ENCODE results near the gene RAP1GAP.

The RAP1GAP gene

GRCh38 chr1:21644348-21644747, 24.8 kb downstream of the RAP1GAP start:
- no peaks in the 10 kb centered on the region for H3K79me2 ChIP-seq (ENCODE audit: insufficient read depth, low read length)
- H3K36me3 ChIP-seq (ENCODE audit: insufficient read depth, low read length): no peaks in the 10 kb centered on the region
- H4K20me1 ChIP-seq (ENCODE audit: insufficient read depth, low read length, poor library complexity, severe bottlenecking): no peaks in the 10 kb centered on the region
- no peaks in the 10 kb centered on the region for H3K9me3 ChIP-seq (ENCODE audit: insufficient read depth, low read depth, low read length)
- H3K4me2 ChIP-seq (ENCODE audit: low read depth, low read length, poor library complexity, severe bottlenecking): no peak overlapping the region
- no peaks in the 10 kb centered on the region for H3K27me3 ChIP-seq (ENCODE audit: insufficient read depth, low read length, poor library complexity, severe bottlenecking)
- no peaks in the 10 kb centered on the region for H3K4me1 ChIP-seq (ENCODE audit: insufficient read depth, low read length, poor library complexity, severe bottlenecking)
- H3K9ac ChIP-seq (ENCODE audit: low read depth, low read length, poor library complexity, severe bottlenecking): no peak overlapping the region
- no peak overlapping the region for H2AFZ ChIP-seq (ENCODE audit: low read length)
- no peaks in the 10 kb centered on the region for H3F3A ChIP-seq (ENCODE audit: low read depth)
- TF ChIP-seq, protein P1, sequence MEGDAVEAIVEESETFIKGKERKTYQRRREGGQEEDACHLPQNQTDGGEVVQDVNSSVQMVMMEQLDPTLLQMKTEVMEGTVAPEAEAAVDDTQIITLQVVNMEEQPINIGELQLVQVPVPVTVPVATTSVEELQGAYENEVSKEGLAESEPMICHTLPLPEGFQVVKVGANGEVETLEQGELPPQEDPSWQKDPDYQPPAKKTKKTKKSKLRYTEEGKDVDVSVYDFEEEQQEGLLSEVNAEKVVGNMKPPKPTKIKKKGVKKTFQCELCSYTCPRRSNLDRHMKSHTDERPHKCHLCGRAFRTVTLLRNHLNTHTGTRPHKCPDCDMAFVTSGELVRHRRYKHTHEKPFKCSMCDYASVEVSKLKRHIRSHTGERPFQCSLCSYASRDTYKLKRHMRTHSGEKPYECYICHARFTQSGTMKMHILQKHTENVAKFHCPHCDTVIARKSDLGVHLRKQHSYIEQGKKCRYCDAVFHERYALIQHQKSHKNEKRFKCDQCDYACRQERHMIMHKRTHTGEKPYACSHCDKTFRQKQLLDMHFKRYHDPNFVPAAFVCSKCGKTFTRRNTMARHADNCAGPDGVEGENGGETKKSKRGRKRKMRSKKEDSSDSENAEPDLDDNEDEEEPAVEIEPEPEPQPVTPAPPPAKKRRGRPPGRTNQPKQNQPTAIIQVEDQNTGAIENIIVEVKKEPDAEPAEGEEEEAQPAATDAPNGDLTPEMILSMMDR (conservative IDR thresholded peaks at IDR 0.05; ENCODE audit: low read length): no peak
- TF ChIP-seq EZH2phosphoT487 (IDR thresholded peaks at IDR 0.05; ENCODE audit: borderline replicate concordance): no peak
- no peaks in the 10 kb centered on the region for H3K9me2 ChIP-seq (replicated peaks; ENCODE audit: low read depth, low read length)
- no peak overlapping the region for H3K4me3 ChIP-seq (ENCODE audit: low read length, poor library complexity, severe bottlenecking)

DNA sequence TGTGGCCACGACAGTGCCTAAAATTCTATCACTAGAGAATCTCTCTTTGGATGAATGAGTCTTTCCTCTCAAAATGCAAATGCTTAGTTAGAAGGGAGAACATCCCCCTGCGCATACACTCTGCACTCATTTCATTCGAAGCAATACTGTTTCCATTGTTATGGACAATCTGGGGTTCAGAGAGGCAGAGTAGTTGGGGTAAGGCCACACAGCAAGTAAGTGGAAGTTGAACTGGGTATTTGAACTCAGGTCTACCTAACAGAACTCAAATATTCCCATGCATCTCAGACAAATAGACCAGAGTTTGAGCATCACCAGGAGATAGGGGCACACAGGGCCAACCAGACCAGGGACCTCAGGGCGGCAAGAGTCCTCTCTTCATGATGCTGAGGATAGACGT, 25.5 kb downstream of the RAP1GAP start:
- Histone ChIP-seq H3K79me2 (ENCODE audit: insufficient read depth, low read length) (no peaks in the 10 kb centered on the region), H3F3A (ENCODE audit: low read depth) (no peaks in the 10 kb centered on the region), H3K27me3 (ENCODE audit: insufficient read depth, low read length, poor library complexity, severe bottlenecking) (no peaks in the 10 kb centered on the region), H4K20me1 (ENCODE audit: insufficient read depth, low read length, poor library complexity, severe bottlenecking) (no peaks in the 10 kb centered on the region), H3K4me3 (ENCODE audit: low read length, poor library complexity, severe bottlenecking) (no peak overlapping the region), H2AFZ (ENCODE audit: low read length) (no peak overlapping the region), H3K4me1 (ENCODE audit: insufficient read depth, low read length, poor library complexity, severe bottlenecking) (no peaks in the 10 kb centered on the region), H3K4me2 (ENCODE audit: low read depth, low read length, poor library complexity, severe bottlenecking) (no peak overlapping the region), H3K9me3 (ENCODE audit: insufficient read depth, low read depth, low read length) (no peaks in the 10 kb centered on the region), H3K9me2 (replicated peaks; ENCODE audit: low read depth, low read length) (no peaks in the 10 kb centered on the region), H3K36me3 (ENCODE audit: insufficient read depth, low read length) (no peaks in the 10 kb centered on the region), H3K9ac (ENCODE audit: low read depth, low read length, poor library complexity, severe bottlenecking) (no peak overlapping the region)
- no peak for TF ChIP-seq EZH2phosphoT487 (IDR thresholded peaks at IDR 0.05; ENCODE audit: borderline replicate concordance)
- TF ChIP-seq, protein P1 (conservative IDR thresholded peaks at IDR 0.05; ENCODE audit: low read length): no peak

DNA sequence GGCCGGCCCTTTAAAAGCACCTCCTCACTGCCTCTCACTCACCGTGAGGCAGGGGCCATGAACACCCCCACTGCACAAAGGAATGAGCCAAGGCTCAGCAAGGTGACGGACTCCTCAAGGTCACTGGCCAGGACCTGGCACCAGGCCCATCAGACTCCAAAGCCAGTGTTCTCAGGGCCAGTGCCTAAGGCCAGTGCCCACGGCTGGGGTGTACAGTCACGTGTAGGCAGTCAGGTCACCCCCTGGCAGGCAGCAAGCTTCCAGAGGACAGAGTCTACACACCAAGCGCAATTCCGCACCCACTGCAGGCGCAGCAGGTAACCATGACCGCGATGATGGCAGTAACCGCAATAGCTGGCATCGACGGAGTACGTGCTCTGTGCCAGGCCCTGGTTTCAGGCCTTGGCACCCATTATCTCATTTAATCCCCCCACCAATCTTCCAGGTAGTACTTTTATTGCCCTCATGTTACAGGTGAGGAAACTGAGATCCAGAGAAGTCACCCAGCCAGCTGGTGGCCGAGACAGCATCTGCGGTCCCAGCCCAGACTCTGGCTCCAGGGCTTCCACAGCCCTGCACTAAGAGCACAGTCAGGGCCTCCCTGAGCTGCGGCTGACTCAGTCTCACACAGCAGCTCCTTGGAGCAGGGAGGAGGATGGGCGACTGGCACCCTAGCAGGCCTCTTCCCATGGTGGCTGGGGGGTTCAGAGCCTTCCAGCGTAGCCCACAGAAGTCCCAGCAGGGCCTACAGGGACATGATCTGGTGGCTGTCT, 27.0 kb downstream of the RAP1GAP start:
- no peaks in the 10 kb centered on the region for H3K9me3 ChIP-seq (ENCODE audit: insufficient read depth, low read depth, low read length)
- H4K20me1 ChIP-seq (ENCODE audit: insufficient read depth, low read length, poor library complexity, severe bottlenecking): no peaks in the 10 kb centered on the region
- H3K27me3 ChIP-seq (ENCODE audit: insufficient read depth, low read length, poor library complexity, severe bottlenecking): no peaks in the 10 kb centered on the region
- no peaks in the 10 kb centered on the region for H3K4me1 ChIP-seq (ENCODE audit: insufficient read depth, low read length, poor library complexity, severe bottlenecking)
- TF ChIP-seq EZH2phosphoT487 (IDR thresholded peaks at IDR 0.05; ENCODE audit: borderline replicate concordance): no peak
- TF ChIP-seq, protein P1 (conservative IDR thresholded peaks at IDR 0.05; ENCODE audit: low read length): no peak
- H3K79me2 ChIP-seq (ENCODE audit: insufficient read depth, low read length): no peaks in the 10 kb centered on the region
- H3K9ac ChIP-seq (ENCODE audit: low read depth, low read length, poor library complexity, severe bottlenecking): no peak overlapping the region
- H3K9me2 ChIP-seq (replicated peaks; ENCODE audit: low read depth, low read length): no peaks in the 10 kb centered on the region
- no peaks in the 10 kb centered on the region for H3K36me3 ChIP-seq (ENCODE audit: insufficient read depth, low read length)
- no peak overlapping the region for H3K4me3 ChIP-seq (ENCODE audit: low read length, poor library complexity, severe bottlenecking)
- H2AFZ ChIP-seq (ENCODE audit: low read length): no peak overlapping the region
- H3F3A ChIP-seq (ENCODE audit: low read depth): no peaks in the 10 kb centered on the region
- no peak overlapping the region for H3K4me2 ChIP-seq (ENCODE audit: low read depth, low read length, poor library complexity, severe bottlenecking)

Data from Loucy (cell line).